DMS 273 (cell line): ENCODE measurements around the gene CLEC3A.
"Not testable (repeated sequence)": the region's sequence is repeated elsewhere in the genome, so short reads cannot be mapped to it uniquely, and the experiment has no call there.

Source experiments
- DNase-seq: peaks from one replicate; lab custom pipeline; 2025; ENCODE audit not compliant: unreplicated experiment; lab: John Stamatoyannopoulos, UW

Gene CLEC3A

DNA sequence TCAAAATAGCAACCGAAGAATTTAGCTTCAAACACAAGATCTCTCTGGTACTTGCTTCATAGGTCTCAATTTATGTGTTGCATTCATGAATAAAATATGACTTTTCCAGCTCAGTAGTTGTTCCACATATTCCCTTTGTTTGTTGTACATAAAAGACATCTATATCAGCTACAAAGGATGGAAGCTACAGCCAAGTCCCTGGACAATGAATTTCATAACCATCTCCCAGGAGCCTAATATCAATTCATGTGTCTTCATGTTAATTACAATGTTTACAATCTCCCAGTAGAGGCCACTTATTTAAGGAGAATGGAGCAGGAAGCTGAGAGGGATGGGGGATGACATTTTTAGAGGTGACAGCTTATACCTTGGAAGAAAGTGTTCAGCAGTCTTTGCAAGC lies 3.3 kb downstream of the CLEC3A start:
- DNase-seq, result no peak

DNA sequence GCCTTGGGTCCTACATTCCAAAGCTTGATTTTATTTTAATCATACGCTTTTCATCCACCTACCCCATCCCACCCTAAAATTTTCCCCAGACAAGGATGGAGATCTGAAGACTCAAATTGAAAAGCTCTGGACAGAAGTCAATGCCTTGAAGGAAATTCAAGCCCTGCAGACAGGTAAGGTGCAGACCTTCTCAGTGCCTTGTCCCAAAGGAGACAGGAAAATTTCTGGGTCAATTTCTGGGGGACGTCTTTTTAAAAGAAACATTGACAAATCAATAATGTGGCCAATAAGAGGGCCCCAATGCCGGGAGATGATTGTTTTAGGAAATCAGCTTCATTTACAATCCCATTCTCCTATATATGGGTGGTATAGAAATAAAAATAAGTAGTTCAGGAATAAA lies 5.7 kb downstream of the CLEC3A start:
- DNase-seq, result no peak

DNA sequence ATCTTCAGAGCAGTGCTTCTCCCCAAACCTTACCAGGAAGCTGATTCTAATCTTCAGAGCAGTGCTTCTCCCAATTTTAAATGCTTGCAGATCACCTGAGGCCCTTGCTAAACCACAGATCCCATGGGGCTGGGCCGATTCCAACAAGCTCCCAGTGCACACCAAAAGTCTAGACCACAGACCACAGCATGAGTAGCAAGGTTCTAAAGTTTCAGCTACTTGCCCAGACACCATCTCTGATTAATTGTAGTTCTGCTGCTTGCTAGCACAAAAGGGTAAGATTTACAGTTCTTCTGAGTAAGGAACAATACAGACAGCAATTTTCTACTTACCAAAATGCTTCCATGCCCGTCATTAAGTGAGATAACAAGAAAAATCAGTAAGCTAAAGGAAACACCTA lies 12.2 kb downstream of the CLEC3A start:
- DNase-seq, result no peak

DNA sequence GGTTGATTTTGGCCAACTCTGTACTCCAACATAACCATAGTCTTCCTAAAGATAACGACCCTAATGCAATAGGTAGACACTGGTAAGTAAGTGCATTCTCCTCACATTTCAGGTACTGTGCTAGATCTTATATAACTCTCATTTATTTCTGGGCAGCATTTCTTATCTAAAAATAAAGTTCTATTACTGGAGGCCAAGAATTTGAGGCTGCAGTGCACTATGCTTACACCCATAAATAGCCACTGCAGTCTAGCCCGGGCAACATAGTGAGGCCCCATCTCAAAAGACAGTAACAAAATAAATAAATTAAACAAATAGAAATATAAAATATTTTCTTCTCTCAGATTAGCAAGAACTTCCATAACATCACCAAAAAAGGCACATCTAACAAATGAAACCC lies 12.7 kb downstream of the CLEC3A start:
- DNase-seq, result no peak

DNA sequence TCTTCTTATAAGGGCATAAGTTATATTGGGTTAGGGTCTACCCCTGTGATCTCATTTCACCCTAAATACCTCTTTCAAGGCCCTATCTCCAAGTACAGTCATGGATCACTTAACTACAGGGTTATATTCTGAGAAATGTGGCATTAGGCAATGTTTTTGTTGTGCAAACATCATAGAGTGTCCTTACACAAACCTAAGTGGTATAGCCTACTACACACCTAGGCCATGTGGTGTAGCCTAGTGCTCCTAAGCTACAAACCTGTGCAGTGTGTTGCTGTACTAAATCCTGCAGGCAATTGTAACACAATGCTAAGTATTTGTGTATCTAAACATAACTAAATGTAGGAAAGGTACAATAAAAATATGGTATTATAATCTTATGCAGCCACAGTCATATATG lies 18.0 kb downstream of the CLEC3A start:
- no peak for DNase-seq

DNA sequence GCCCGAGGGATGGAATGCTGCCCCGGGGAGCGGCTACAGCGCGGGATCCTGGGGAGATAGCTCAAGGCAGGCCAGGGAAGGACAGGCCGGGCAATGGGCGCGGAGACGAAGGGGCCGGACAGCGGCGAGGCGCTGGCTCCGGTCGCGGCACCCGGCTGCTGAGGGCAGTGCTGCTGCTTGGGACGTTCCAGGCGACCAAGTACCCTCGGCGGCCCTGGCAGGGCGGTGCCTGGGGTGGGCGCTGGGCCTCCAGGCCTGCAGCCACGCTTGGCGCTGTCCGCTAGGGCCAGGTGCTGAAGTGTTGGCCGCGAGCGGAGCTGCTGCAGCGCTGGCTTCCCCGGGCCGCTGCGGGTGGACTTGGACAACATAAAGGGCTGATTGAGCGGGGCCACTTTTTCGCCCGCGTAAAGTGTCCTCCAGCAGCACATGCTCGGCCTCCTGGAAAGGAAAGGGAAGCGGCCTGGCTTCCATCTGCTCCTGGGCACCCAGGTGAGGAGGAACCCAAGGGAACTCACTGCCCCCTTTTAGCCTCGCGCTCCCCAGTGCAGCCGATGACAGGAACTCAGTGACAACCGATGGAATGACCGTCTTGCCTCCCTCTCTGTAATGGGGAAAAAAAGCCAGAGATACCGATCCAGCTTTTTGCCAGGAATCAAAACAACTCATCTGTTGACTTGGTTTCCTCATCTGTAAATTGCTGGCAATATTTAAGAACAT lies 23.7 kb downstream of the CLEC3A start:
- DNase-seq, result peak; percentile 77

DNA sequence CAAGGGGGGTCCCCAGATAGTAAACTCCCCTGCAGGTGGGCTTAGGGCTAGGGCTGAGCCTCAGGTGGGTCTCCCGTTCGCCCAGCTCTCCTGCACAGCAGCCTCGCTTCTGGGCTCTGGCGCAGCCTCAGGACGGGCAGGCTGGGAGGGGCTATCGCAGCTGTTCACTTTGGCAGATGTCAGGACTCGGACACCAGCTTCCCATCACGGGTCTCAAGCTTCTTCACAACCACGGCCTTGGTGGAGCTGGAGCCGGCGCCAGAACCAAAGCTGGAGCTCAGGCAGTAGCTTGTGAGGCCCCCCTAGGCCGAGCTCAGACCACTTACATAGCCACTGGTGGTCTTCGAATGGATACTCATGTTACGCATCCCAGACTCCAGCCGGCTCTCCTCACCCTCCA lies 26.0 kb downstream of the CLEC3A start:
- no peak for DNase-seq

DNA sequence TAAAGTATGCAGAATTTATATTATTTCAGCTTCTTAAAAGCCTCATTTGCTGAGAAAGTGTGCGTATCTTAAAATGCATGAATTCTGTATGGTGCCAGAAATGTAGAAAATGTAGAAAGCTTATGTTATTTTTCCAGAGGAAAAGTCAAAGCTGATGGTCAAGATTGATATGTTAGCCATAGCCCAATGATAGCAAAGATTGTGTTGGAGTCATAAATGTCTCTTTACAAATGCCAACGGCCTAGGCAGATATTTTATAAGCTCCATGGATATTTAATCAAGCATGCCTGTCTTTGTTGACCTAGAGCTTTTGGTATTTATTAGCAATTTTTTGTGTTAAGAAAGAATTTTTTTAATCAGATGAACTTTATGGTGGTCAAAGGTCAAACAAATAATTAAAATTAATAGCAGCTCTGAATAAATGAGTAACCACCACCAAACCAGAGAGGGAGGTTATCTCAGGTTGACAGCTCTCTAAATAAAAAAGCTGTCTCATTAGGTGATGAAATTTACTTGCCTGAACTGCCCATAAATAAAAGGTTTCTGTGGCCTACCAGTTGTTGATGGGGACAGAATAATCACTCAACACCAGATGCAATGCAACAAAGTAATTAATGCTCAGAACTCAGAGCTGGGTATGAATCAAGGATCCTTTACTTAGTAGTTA lies 28.5 kb downstream of the CLEC3A start:
- DNase-seq, result no peak

DNA sequence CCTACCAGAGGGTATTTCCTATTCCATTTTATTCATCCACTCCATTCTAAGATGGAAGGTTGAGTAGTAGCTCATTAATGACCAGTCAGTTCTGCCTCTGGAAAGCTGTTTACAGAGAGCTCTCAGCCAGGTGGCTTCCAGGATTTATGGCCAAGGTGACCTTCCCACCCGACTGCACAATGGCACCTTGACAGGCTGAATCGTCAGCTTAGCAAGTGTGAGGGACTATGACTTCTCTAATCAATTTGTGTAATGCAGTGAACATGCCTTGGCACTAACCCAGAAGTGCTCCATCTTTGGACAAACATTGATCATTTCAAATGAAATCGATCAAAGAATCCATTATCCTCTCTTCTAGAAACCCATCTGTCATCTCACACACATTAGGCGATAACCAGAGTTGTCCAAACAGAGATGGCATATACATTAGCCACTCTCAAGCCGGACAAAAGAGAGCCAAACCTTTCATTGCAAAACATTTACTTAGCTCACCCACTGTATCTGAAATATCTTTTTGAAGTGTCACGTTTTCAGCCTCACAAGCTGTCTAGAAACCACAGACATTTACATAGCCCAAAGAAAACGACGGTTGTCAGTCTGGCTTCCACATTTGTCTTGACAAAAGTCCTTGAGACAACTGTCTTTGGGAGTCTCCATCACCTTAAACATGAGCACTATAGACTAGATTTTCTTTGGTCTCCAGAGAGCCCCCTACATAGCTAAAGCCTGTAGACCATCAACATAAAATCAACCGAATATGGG lies 35.6 kb downstream of the CLEC3A start:
- DNase-seq, result no peak

DNA sequence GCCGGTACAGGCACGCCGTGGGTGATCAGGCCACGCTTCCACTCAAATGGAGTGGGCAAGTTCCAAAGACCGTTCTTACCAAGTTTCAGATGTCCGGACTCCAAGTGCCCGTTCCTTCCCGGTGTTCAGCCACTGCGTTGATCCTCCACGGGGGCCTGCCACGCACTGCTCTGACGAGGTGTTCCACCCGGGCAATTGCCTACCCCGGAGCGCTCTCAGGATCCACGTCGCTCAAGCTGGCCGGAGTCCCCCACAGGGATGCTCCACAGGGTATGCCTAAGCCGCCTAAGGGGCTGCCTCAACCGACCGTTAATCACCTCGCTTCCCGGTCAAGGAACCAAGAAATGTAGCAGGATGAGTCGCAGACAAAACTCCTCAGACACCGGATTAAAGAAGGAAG lies 37.5 kb downstream of the CLEC3A start:
- DNase-seq, result not testable (repeated sequence)

DNA sequence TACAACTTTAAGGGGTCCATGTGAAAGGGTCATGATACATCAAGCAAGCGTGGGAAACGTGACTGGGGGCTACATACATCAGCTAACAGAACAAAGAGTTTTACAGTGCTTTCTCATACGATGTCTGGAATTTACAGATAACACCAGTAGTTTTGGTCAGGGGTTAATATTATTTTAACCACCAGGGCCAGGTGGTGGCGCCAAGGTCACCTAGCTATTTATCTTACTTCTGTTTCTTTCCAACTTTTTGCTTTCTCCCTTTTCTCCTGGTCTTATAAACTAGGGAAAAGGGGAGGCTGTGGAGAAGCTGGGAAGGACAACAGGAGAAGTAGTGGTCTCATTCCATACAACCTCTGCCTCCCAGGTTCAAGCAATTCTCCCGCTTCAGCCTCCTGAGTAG lies 37.9 kb downstream of the CLEC3A start:
- DNase-seq, result no peak

DNA sequence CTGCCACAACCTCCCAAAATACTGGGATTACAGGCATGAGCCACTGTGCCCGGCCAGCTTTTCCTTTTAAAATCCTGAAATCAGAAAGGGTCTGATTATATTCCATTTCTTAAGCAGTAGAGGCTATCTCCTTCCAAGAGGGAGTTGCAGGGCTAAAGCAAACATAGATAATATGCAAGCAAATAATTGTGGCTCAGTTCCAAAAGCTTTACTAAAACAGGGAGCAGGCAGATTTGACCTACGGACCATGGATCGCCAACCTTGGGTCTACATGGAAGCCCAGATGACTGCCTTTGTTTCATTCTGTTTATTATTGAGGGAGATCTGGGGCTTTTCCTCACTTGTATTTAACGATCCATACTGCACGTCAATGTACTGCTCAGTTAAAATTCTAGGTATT lies 38.5 kb downstream of the CLEC3A start:
- DNase-seq, result no peak

DNA sequence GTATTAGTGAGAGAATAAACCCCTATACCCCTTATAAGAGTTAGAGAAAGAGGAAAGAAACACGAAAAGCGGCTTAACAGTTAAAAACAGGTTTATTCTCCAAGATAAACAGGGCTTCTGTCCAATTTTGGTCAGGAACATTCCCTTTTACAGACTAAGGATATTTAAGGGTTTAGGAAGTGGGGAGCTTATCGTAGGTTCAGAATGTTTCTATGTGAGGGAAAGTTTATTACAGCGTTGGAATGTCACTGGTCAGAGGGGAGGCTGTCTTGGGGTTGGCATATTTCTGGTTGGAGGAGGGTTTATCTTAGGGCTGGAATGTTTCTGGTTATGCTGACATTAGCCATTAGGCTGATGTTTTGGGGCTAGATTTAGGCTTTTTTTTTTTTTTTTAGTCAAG lies 43.0 kb downstream of the CLEC3A start:
- DNase-seq, result no peak

DNA sequence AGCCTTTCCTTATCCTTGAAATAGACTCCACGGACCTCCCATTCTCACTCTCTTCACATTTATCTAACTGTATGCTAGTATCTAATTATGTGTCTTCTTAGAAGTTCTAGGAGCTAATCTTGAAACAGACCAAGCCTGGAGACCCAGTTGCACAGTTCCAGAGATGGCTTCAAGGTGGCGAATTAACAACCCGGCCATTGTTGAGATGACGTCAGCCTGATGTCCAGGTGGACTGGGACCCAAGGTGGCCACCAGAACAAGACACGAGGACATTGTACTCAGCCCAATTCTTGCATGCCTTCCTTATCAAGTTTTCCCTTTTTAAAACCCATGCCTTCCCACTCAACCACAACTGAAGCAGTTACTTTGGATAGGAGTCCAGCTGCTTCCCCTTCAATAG lies 47.6 kb downstream of the CLEC3A start:
- DNase-seq, result no peak

DNA sequence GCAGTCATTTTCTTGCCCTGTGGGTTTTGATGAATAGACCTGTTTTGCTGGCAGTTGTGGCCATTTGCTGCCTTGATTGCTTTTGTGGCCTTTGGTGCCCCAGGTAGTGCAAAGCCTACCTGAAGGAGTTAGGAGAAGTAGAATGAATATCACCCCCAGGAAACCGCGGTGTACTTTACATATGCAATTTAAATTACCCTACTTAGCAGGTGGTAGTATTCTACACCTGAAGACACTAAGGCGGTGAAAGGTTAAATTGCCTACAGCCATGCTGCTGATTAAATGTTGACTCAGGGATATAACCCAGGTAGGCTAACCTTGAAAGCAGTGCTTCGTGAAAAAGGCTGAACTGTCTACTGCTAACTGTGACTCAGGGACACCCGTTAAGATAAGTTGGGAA lies 49.9 kb downstream of the CLEC3A start:
- no peak for DNase-seq

DNA sequence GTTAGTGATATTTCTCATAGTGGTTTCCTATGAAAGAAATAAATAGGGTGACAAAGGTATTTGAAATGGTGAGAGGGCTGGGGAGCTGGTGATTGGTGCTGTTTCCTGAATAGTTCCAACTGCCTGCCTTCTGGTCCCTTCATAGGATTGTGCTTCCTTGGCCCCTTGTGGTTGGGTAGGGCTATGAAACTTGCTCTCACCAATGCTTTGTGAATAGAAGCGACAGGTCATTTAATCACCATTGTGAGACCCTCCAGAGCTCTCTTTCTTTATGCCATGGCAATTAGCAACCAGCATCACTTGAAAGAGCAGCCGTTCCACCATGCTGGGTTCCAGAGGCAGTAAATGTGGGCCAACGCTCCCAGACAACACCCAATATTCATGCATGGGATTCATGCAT lies 53.5 kb downstream of the CLEC3A start:
- DNase-seq, result no peak

DNA sequence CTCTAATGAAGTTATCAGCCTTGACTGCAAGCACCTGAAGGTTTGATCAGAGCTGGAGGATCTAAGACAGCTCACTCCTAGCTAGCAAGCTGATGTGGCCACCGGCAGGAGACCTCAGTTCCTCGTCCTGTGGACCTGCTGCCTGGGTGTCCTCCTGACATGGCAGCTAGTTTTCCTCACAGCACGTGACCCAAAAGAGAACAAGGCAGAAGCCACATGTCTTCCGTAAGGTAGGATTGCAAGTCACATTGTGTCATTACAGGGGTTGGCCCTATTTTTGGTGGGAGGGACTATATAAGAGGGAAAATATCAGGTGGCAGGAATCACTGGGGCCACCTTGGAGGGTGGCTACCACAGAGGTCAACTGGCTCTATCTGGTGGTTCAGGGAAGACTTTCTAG lies 59.0 kb downstream of the CLEC3A start:
- DNase-seq, result no peak
